Urinary bladder (tissue), 4 donors: ENCODE results near the gene POU1F1. TPM values are rescaled to one million over a fixed set of nuclear protein-coding genes. Genes with fewer than 3 reads are reported as not detected.
"Not testable (repeated sequence)": the region's sequence is repeated elsewhere in the genome, so short reads cannot be mapped to it uniquely, and the experiment has no call there.

Source experiments
- DNase-seq: peaks from one replicate; pipeline ENCODE4 v3.0.0-alpha.2; 2015; ENCODE audit errors: extremely low spot score
- H3K27ac ChIP-seq: one replicate; pipeline ENCODE4 v1.5.1; 2013; ENCODE audit warnings: low read depth, mild to moderate bottlenecking, moderate library complexity
- H3K36me3 ChIP-seq: one replicate; pipeline ENCODE4 v1.6.1; 2013; ENCODE audit warnings: mild to moderate bottlenecking, moderate library complexity; ENCODE audit not compliant: insufficient read depth
- H3K4me1 ChIP-seq: one replicate; pipeline ENCODE4 v1.6.1; 2013; ENCODE audit warnings: mild to moderate bottlenecking, moderate library complexity; ENCODE audit not compliant: insufficient read depth
- H3K4me3 ChIP-seq: one replicate; pipeline ENCODE4 v1.5.1; 2013; ENCODE audit warnings: low read depth, low read length
- WGBS: extraction: QIAGEN DNeasy Blood & Tissue Kit; methylation state at CpG from one replicate; pipeline ENCODE4 v1.1.7; 2013; 5-methylcytosine and 5-hydroxymethylcytosine counted together
- polyA plus RNA-seq: library from polyadenylated mRNA; stranded (reverse); fragments of 200-250 nt; gene quantifications from one replicate; pipeline ENCODE4 v1.2.3, GENCODE V29; 2013
- total RNA-seq: library from RNA; depleted of rRNA; stranded (reverse); fragments of >200 nt; gene quantifications from one replicate; pipeline ENCODE4 v1.2.3, GENCODE V29; 2014
- donor health status: healthy with polysubstance abuse.
- donor health status: healthy.

Gene POU1F1
- total and polyA plus RNA-seq, 2 donors: not detected

DNA sequence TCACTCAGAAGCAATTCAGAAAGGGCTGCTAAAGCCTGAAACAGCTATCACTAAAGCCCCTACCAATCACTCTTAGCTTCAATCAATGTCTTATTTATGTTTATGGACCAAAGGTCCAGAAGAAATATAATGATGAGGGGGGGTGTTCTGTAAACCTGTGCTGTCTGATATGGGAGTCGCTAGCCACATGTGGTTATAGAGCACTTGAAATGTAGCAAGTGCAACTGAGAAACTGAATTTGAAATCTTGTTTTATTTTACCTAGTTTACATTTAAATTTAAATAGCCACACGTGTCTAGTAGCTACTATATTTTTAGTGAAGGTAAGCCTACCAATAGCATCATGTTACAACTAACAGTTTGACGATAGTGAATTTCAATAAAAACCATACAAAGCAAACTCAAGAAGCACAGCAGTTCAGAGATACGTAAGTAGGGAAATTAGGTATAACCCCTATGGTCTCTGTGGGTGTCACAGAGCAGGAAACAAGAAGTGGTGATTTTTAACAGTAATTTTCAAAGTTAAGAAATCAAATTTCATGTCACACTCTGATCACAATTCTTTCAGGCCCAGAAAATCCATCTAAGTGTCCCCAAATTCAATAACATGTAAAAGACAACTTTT lies 3.6 kb downstream of the POU1F1 start:
- H3K4me3 ChIP-seq: no peak overlapping the region
- no peak overlapping the region for H3K27ac ChIP-seq
- no peaks in the 10 kb centered on the region for H3K4me1 ChIP-seq
- WGBS: 78% methylated on average over 4 of the region's 4 CpGs
- H3K36me3 ChIP-seq: no peaks in the 10 kb centered on the region
- DNase-seq: no peak

DNA sequence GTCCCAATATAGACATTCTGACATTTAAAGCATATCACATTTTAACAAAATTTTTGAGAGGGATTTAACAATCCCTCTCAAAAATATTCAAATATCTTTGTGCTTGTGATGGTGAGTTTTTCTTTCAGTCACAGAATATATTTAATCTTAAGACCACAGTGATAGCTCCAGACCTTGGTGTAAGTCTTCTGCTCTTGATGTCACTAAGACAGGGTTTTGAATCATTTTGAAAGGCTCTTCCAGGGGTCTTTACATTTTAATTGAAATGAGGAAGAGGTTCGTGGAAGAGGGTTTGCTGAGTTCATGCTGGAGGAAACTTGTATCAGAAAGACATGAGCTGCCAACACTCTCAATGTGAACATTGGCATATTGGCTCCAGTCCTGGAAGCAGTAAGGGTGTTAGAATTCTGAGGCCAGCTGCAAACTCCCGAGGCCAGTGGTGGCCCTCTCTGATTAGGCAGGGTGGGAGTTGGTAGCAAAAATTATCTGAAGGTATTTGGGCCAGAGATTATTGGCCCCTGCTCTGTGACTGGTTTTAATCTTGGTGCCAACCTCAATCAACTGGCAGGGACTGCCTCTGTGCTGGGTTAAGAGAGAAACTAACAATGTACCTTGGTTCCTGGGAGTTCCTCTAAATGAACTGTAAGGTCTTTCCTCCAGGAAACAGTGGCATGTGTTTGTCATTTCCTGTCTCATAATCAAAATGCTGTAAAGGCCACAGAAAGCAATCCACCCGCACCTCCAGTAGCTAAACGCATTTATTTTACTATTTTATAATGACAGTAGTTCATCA lies 5.3 kb downstream of the POU1F1 start:
- DNase-seq: no peak
- Histone ChIP-seq H3K36me3 (no peaks in the 10 kb centered on the region), H3K4me1 (no peaks in the 10 kb centered on the region), H3K27ac (no peak overlapping the region), H3K4me3 (no peak overlapping the region)
- WGBS: 41% methylated on average over 4 of the region's 4 CpGs

GRCh38 chr3:87269723-87270122 lies 6.7 kb downstream of the POU1F1 start:
- Histone ChIP-seq H3K27ac (no peak overlapping the region), H3K4me1 (no peaks in the 10 kb centered on the region), H3K4me3 (no peak overlapping the region), H3K36me3 (no peaks in the 10 kb centered on the region)
- no peak for DNase-seq

GRCh38 chr3:87268646-87269211 lies 7.7 kb downstream of the POU1F1 start:
- no peak for DNase-seq
- 70% methylated on average over 4 of the region's 4 CpGs for WGBS
- Histone ChIP-seq H3K4me1 (no peaks in the 10 kb centered on the region), H3K27ac (no peak overlapping the region), H3K36me3 (no peaks in the 10 kb centered on the region), H3K4me3 (no peak overlapping the region)

GRCh38 chr3:87267953-87268645 lies 8.3 kb downstream of the POU1F1 start:
- 79% methylated on average over 8 of the region's 8 CpGs for WGBS

GRCh38 chr3:87261925-87262324 lies 14.5 kb downstream of the POU1F1 start:
- DNase-seq: no peak
- Histone ChIP-seq H3K4me1 (no peaks in the 10 kb centered on the region), H3K36me3 (no peaks in the 10 kb centered on the region), H3K4me3 (no peak overlapping the region), H3K27ac (no peak overlapping the region)
- WGBS: 46% methylated on average over 2 of the region's 2 CpGs

More at GRCh38 chr3:87267953-87268645, 8.3 kb downstream of the POU1F1 start:
- Histone ChIP-seq H3K27ac (no peak overlapping the region), H3K36me3 (no peaks in the 10 kb centered on the region), H3K4me3 (no peak overlapping the region), H3K4me1 (no peaks in the 10 kb centered on the region)
- no peak for DNase-seq

- 39% methylated on average over 4 of the region's 4 CpGs for WGBS
- Histone ChIP-seq H3K4me1 (no peaks in the 10 kb centered on the region), H3K36me3 (no peaks in the 10 kb centered on the region), H3K4me3 (no peak overlapping the region), H3K27ac (no peak overlapping the region)
- DNase-seq: peak; percentile 13
These were observed 16.1 kb downstream of the POU1F1 start for GRCh38 chr3:87260270-87260669.

DNA sequence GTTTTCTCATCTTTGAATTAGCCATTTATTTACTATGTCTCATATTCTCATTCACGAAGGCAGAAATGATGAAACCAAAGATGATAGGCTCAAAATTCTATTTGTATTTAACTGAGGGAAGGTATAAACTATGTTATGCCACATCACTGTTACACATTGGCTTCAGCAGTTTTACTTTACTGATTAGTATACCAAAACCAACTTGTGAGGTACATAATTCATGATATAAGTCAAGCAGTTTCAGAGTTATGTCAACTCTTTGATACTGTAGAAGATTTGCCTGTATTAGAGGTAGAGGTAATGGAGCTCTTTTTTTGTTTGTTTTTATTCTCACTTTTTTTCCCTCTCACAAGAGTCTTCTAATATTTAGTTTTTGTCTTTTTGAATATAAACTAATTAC lies 26.4 kb downstream of the POU1F1 start:
- no peaks in the 10 kb centered on the region for H3K36me3 ChIP-seq
- WGBS: 92% methylated on average over 1 of the region's 1 CpG
- DNase-seq: no peak
- H3K4me3 ChIP-seq: no peak overlapping the region
- no peaks in the 10 kb centered on the region for H3K4me1 ChIP-seq
- no peak overlapping the region for H3K27ac ChIP-seq

DNA sequence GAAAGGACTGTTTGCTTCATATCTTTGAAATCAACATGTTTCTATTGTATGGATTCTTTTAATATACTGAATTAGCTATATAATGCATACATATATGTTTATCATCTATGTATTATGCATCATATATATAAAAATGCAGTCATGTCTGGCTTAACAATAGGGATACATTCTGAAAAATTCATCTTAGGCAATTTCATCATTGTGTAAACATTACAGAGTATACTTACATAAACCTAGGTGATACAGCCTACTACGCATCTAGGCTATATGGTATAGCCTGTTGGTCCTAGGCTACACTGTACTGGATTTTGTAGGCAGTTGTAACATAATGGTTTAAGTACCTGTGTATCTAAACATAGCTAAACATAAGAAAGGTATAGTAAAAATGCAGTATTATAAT lies 27.6 kb downstream of the POU1F1 start:
- no peak for DNase-seq
- Histone ChIP-seq H3K36me3 (no peaks in the 10 kb centered on the region), H3K4me1 (no peaks in the 10 kb centered on the region), H3K4me3 (no peak overlapping the region), H3K27ac (no peak overlapping the region)
- whole genome bisulfite sequencing: 99% methylated on average over 1 of the region's 1 CpG

DNA sequence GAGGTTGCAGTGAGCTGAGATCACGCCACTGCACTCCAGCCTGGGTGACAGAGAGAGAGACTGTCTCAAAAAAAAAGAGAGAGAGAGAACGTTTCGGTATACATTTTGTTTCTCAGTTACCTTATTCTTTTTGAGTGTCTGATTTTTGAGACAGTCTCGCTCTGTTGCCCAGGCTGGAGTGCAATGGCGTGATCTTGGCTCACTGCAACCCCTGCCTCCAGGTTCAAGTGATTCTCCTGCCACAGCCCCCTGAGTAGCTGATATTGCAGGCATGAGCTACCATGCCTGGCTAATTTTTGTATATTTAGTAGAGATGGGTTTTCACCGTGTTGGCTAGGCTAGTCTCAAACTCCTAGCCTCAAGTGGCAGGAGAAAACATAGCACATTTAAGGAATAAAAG lies 28.2 kb downstream of the POU1F1 start:
- H3K4me3 ChIP-seq, H3K4me1 ChIP-seq, DNase-seq, H3K27ac ChIP-seq, H3K36me3 ChIP-seq: not testable (repeated sequence)
- 93% methylated on average over 6 of the region's 6 CpGs for WGBS

DNA sequence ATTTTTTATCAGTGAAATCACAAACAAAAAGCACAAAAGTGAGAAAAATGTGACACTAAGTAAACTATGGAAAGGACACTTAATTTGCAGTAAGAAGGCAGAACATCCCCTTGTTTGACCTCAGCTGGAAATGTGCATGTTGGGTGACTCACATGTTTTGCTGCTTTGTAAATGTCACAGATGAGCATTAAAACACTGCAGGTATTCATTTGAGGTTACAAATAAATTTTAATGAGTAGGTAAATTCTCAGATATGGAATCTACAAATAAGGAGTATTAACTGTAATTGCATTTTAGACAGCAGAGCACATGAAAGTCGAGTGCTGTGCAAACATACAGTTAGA lies 29.0 kb downstream of the POU1F1 start:
- WGBS: 93% methylated on average over 1 of the region's 1 CpG
- H3K4me1 ChIP-seq: no peaks in the 10 kb centered on the region
- DNase-seq: no peak
- no peak overlapping the region for H3K4me3 ChIP-seq
- no peak overlapping the region for H3K27ac ChIP-seq
- peaks cover 2% of the 10 kb centered on the region for H3K36me3 ChIP-seq

GRCh38 chr3:87246662-87247429 lies 29.5 kb downstream of the POU1F1 start:
- WGBS: 79% methylated on average over 3 of the region's 3 CpGs
- Histone ChIP-seq H3K4me1 (no peaks in the 10 kb centered on the region), H3K4me3 (no peak overlapping the region), H3K36me3 (peaks cover 2% of the 10 kb centered on the region), H3K27ac (no peak overlapping the region)
- DNase-seq: no peak

GRCh38 chr3:87236093-87236492 lies 40.3 kb downstream of the POU1F1 start:
- Histone ChIP-seq H3K4me1 (no peaks in the 10 kb centered on the region), H3K4me3 (no peak overlapping the region), H3K27ac (no peak overlapping the region), H3K36me3 (peaks cover 2% of the 10 kb centered on the region)
- 95% methylated on average over 1 of the region's 1 CpG for WGBS
- DNase-seq: no peak
